ENCODE data around the gene KIAA0586.

KIAA0586 gene

DNA sequence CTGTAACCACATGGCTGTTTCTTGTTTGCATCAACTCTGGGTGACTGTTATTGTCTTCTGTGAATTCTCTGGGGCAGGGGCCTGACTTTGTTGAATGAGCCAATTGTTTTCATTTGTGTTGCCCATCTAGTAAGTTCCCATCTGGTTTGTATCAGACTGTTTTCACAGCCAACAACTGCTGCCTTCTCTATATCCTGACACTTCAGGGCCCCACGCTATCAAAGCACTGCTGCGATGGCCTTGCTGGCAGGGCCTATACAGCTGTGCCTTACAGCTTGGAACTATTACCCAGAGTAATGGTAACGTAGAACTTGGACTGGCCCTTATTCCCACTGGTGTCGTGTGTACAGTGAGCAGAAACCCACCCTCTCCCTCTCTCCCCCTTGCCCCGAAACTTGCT, 105.9 kb downstream of the KIAA0586 start:
- peaks cover 18% of the 10 kb centered on the region for H3K4me1 ChIP-seq (ENCODE audit: low read length)
- no peak overlapping the region for H2AFZ ChIP-seq (ENCODE audit: low read depth, low read length)
- H3K4me2 ChIP-seq (ENCODE audit: low read length) = no peak overlapping the region
- H3K27me3 ChIP-seq (ENCODE audit: low read depth, low read length) = no peaks in the 10 kb centered on the region
- H3K4me3 ChIP-seq (ENCODE audit: low read length) = no peak overlapping the region
- no peaks in the 10 kb centered on the region for H4K20me1 ChIP-seq (ENCODE audit: insufficient read depth, low read length)
- no peaks in the 10 kb centered on the region for H3K9me3 ChIP-seq (ENCODE audit: insufficient read depth, low read length)
- no peak overlapping the region for H3K9ac ChIP-seq (ENCODE audit: low read length)
- H3K79me2 ChIP-seq (ENCODE audit: low read length) = no peaks in the 10 kb centered on the region
- no peak overlapping the region for H3K27ac ChIP-seq (ENCODE audit: low read length)
- TF ChIP-seq, protein P1, sequence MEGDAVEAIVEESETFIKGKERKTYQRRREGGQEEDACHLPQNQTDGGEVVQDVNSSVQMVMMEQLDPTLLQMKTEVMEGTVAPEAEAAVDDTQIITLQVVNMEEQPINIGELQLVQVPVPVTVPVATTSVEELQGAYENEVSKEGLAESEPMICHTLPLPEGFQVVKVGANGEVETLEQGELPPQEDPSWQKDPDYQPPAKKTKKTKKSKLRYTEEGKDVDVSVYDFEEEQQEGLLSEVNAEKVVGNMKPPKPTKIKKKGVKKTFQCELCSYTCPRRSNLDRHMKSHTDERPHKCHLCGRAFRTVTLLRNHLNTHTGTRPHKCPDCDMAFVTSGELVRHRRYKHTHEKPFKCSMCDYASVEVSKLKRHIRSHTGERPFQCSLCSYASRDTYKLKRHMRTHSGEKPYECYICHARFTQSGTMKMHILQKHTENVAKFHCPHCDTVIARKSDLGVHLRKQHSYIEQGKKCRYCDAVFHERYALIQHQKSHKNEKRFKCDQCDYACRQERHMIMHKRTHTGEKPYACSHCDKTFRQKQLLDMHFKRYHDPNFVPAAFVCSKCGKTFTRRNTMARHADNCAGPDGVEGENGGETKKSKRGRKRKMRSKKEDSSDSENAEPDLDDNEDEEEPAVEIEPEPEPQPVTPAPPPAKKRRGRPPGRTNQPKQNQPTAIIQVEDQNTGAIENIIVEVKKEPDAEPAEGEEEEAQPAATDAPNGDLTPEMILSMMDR (IDR thresholded peaks at IDR 0.05; ENCODE audit: low read depth, low read length) = no peak
- no peak for TF ChIP-seq EZH2phosphoT487 (IDR thresholded peaks at IDR 0.05; ENCODE audit: low read depth)
- no peaks in the 10 kb centered on the region for H3K36me3 ChIP-seq (replicated peaks; ENCODE audit: low read depth, low read length)

DNA sequence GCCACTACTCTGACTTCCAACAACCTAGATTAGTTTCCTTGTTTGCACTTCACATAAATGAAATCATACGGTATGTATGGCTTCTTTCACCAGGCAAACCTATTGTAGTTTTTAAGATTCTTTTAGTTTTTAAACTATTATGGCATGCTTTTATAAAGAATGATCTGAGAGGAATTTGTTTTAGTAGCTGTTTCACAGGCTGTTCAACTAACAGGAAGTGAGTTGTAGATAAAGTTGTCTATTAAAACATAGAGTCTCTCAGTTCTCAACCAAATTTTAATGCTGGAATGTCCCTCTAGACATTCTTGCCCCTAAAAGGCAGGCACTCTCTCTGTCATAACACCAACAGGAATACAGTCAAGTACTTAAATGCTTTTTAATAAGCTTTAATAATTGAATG, 107.5 kb downstream of the KIAA0586 start:
- Histone ChIP-seq H2AFZ (ENCODE audit: low read depth, low read length) (peak overlapping the region; percentile 75), H3K4me1 (ENCODE audit: low read length) (peaks cover 18% of the 10 kb centered on the region), H3K4me3 (ENCODE audit: low read length) (no peak overlapping the region), H3K4me2 (ENCODE audit: low read length) (peak overlapping the region; percentile 16), H4K20me1 (ENCODE audit: insufficient read depth, low read length) (no peaks in the 10 kb centered on the region), H3K27ac (ENCODE audit: low read length) (peak overlapping the region; percentile 47), H3K36me3 (replicated peaks; ENCODE audit: low read depth, low read length) (no peaks in the 10 kb centered on the region), H3K79me2 (ENCODE audit: low read length) (no peaks in the 10 kb centered on the region), H3K9me3 (ENCODE audit: insufficient read depth, low read length) (no peaks in the 10 kb centered on the region), H3K27me3 (ENCODE audit: low read depth, low read length) (no peaks in the 10 kb centered on the region), H3K9ac (ENCODE audit: low read length) (no peak overlapping the region)
- TF ChIP-seq, protein P1 (IDR thresholded peaks at IDR 0.05; ENCODE audit: low read depth, low read length) = no peak
- no peak for TF ChIP-seq EZH2phosphoT487 (IDR thresholded peaks at IDR 0.05; ENCODE audit: low read depth)

DNA sequence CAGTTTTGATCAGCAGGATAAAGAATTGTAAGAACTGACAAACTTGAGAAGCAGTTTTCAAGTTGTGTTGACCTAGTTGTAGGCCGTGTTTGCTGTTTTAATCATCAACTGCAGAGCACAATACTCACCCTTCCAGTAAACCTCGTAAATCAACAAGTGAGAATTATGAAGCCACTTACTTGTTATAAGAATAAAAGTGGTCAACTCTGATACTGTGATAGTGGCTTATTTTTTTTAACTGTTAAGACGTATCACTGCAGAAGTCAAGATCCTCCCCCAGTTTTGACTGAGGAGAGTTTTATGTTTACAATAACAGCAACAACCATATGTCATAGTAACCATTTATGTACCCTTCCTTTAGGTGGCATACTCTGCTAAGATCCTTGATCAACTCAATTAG, 109.5 kb downstream of the KIAA0586 start:
- Histone ChIP-seq H3K79me2 (ENCODE audit: low read length) (no peaks in the 10 kb centered on the region), H3K4me2 (ENCODE audit: low read length) (no peak overlapping the region), H3K9ac (ENCODE audit: low read length) (no peak overlapping the region), H3K36me3 (replicated peaks; ENCODE audit: low read depth, low read length) (no peaks in the 10 kb centered on the region), H2AFZ (ENCODE audit: low read depth, low read length) (no peak overlapping the region), H3K4me1 (ENCODE audit: low read length) (peaks cover 18% of the 10 kb centered on the region), H3K9me3 (ENCODE audit: insufficient read depth, low read length) (no peaks in the 10 kb centered on the region), H3K27me3 (ENCODE audit: low read depth, low read length) (no peaks in the 10 kb centered on the region), H3K27ac (ENCODE audit: low read length) (no peak overlapping the region), H3K4me3 (ENCODE audit: low read length) (no peak overlapping the region), H4K20me1 (ENCODE audit: insufficient read depth, low read length) (no peaks in the 10 kb centered on the region)
- no peak for TF ChIP-seq EZH2phosphoT487 (IDR thresholded peaks at IDR 0.05; ENCODE audit: low read depth)
- TF ChIP-seq, protein P1 (IDR thresholded peaks at IDR 0.05; ENCODE audit: low read depth, low read length) = no peak

DNA sequence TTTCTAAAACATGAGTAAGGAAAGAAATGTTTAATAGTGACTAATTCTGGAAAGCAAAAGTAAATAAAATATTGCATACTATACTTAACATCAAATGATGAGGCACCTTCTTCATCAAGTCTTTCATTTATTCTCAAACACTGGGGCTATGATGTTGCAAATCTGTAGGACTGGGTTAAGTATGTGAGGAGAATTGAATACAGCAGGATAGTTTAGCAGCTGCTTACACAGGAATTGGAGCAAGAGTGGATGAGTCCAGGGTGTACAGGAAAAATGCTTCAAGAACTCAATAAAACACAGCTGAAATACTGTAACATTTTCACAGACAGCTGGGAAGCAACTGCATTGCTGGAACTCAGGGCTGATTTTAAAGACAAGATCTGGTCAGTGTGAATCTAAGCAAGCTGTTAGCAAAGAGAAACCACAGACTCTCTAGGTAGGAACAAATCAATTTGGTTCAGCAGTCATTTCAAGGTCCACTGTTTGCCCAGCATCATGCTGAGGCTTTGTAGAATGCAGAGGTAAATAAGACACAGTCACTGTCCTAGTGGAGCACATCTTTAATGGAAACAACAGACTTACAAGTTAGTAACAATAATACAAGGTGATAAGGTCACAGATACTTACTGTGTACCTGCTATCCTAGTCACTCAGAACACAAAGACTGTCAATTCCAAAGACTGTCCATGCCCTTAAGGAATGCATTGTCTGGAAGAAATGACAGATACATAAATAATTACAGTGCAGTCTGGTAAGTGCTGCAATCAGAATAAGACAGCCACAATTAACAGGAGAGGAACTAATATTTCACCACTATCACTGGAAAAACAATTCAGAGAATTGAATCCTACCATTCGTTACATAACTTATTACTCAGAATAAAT, 113.5 kb downstream of the KIAA0586 start:
- Histone ChIP-seq H3K79me2 (ENCODE audit: low read length) (no peaks in the 10 kb centered on the region), H3K27me3 (ENCODE audit: low read depth, low read length) (no peaks in the 10 kb centered on the region), H3K27ac (ENCODE audit: low read length) (no peak overlapping the region)

More for the DNA sequence above, 113.5 kb downstream of the KIAA0586 start:
- TF ChIP-seq, protein P1 (IDR thresholded peaks at IDR 0.05; ENCODE audit: low read depth, low read length) = no peak
- H3K36me3 ChIP-seq (replicated peaks; ENCODE audit: low read depth, low read length) = no peaks in the 10 kb centered on the region
- H3K4me3 ChIP-seq (ENCODE audit: low read length) = no peak overlapping the region
- no peaks in the 10 kb centered on the region for H3K4me1 ChIP-seq (ENCODE audit: low read length)
- no peaks in the 10 kb centered on the region for H3K9me3 ChIP-seq (ENCODE audit: insufficient read depth, low read length)
- no peak overlapping the region for H3K9ac ChIP-seq (ENCODE audit: low read length)
- H3K4me2 ChIP-seq (ENCODE audit: low read length) = no peak overlapping the region
- no peak overlapping the region for H2AFZ ChIP-seq (ENCODE audit: low read depth, low read length)
- no peaks in the 10 kb centered on the region for H4K20me1 ChIP-seq (ENCODE audit: insufficient read depth, low read length)
